GM18517 (cell line): Measurements from ENCODE around the gene NPEPL1.
"Not testable (repeated sequence)": the region's sequence is repeated elsewhere in the genome, so short reads cannot be mapped to it uniquely, and the experiment has no call there.

Experiments
- ATAC-seq: cut with Tn5 transposase; IDR thresholded peaks from one replicate; pipeline ENCODE4 v1.9.1; 2021; ENCODE audit warnings: mild to moderate bottlenecking, moderate library complexity; ENCODE audit not compliant: unreplicated experiment

Gene NPEPL1

DNA sequence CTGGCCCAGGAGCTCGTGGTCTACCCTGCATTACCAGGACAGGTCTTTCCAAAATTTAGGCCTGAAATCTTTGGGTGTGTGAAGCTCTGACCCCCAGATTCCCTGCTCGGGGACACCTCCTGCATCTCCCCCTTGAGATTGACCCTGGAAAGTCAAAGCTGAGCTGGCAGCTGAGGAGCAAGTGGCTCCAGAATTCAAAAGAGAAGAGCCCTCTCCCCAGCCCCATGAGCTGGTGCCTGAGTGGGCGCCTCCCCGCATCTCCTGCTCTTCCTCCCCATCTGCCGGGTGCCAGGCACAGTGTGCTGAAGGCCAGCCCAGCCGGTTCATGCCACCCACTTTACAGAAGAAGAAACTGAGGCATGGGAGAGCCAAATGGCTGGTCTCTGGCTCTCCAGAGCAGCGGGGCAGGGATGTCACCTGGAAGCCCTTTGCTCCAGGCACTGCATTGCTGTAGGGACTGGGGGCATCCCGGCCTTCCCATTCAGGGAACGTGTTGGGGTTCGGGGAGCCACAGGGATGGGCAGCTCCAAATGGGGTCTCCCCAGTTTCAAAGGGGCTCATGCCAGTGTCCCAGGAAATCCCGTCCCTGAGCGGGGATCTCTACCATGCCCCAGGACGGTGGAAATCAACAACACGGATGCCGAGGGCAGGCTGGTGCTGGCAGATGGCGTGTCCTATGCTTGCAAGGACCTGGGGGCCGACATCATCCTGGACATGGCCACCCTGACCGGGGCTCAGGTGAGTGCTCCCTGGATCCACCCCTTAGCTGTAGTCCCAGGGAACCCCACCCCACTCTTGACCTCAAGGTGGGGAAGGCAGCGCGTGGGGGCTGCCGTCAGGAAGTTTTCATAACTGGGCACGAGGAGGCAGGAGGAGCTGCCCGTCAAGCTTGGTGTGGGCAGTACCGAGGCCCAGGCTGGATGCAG, 20.5 kb downstream of the NPEPL1 start:
- ATAC-seq: no peak

DNA sequence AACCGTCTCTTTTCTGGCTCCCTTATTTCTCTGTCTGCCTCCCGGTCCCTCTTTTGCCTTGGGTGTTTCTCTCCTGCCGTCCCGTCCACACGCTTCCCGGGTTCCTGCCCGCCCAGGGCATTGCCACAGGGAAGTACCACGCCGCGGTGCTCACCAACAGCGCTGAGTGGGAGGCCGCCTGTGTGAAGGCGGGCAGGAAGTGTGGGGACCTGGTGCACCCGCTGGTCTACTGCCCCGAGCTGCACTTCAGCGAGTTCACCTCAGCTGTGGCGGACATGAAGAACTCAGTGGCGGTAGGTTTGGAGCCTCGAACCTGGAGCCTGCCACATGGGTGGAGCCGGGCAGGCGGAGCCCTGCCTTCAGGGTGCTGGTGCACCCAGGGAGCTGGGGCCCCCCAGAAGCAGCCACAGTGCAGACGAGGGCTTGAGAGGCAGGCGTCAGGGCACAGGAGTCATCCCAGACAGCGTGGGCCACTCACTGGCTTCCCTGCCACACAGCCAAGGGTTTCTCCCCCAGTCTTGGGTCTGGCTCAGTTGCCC, 21.3 kb downstream of the NPEPL1 start:
- ATAC-seq: no peak

DNA sequence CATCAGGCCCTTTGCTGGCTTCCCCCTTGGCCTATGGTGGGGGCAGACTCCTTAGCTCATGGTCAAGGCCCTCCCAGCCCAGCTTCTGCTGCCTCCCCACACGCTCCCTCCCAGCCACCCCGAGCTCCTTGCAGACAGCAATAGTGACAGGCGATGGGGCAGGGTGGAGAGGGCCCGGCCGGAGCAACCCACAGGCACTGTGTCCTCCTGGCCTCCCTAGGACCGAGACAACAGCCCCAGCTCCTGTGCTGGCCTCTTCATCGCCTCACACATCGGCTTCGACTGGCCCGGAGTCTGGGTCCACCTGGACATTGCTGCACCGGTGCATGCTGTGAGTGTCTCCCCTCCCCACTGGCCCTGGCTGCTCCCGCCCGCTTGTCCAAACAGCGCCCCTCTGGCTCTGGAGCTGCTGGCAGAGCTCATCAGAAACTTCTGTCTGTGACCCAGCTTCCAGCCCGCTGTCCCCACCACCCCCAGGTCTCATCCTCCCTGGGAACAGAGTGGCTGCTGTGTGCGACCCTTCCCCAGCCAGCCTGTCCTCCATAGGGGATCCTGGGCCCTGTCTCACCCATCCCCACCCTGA, 21.8 kb downstream of the NPEPL1 start:
- no peak for ATAC-seq

DNA sequence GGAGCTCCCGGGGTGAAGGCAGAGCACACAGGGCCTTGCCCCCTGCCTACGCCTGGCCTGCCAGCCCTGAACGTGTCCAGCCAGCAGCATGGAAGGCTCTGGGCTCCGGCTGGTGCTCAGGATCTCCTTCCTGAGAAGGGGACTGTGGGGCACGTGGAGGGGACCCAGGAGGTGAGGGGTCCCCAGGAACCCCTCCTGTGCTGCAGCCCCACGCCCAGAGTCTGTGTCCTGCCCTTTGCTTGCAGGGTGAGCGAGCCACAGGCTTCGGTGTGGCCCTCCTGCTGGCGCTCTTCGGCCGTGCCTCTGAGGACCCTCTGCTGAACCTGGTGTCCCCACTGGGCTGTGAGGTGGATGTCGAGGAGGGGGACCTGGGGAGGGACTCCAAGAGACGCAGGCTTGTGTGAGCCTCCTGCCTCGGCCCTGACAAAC, 22.3 kb downstream of the NPEPL1 start:
- no peak for ATAC-seq

DNA sequence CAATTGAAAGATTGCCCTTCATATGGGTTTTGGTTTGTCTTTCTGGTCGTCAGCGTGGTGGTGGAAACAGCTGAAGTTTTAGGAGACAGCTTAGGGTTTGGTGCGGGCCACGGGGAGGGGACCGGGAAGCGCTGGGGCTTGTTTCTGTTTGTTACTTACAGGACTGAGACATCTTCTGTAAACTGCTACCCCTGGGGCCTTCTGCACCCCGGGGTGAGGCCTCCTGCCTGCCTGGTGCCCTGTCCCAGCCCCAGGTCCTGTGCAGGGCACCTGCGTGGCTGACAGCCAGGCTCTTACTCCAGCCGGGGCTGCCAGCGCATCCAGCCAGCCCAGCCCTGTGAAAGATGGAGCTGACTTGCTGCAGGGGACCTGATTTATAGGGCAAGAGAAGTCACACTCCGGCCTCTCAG, 22.8 kb downstream of the NPEPL1 start:
- no peak for ATAC-seq

DNA sequence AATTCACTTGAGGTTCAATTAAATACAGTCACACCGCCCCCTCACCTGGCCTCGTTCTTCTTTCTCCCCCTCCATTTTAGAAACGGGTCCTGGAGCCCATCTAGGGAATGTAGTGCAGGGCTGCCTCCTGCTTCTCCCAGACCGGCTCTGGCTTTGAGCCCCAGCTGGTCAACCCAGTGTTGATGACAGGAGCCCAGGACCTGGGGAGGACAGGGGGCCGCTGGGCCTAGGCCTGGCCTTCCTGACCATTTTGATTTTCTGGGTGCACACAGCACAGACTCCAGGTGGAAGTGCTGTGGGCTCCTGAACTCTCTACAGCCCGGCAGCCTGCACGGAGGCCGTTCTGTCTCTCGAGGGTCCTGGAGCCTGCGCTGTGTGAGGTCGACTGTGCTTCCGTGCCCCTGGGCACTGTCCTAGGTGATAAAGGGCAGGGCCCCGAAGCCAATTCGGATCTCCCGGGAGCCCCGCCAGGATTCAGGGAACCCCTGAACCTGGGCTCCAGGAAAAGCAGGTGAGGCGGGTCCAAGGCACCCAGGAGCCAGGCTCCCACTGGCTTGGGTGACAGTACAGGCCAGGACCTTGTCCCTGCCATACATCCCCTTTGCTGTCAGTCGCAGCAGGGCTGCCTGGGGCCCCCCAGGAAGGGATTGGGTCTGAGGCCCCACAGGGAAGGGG, 23.3 kb downstream of the NPEPL1 start:
- ATAC-seq: no peak

DNA sequence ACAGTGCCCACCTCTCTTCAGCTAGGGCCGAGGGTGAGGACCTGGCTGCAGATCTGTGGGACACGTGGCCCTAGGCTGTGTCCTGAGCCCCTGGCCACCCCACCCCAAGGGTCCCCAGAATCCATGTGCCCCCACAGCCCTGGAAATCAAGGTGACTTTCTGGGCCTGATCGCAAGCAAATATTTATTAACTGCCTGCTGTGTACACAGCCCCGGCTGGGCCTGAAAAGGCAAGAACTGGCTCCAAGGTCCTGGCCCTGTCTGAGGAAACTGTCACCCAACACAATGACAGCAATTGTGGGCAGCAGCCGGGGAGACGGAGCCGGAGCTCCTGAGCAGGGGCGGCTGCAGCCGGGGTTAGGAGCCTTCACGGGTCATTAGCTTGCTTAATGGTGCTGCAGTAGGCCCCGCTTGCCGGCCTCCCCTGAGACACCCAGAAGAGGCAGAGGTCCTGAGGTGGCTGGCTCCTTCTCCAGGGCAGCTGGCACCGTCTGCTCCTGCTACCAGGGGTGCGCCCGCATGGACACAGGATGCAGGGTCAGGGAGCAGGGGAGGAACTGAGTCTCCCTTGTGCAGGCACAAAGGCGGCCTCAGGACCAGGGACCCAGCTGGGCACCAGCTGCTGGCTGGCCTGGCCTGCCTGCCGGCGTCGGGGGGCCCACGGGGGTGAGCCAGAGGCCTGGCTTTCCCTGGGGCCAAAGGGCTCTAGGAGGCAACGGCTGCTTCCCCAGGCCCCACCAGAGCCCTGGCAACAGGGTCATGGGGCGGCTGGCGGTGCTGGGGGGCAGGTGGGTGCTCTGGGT, 24.1 kb downstream of the NPEPL1 start:
- no peak for ATAC-seq

DNA sequence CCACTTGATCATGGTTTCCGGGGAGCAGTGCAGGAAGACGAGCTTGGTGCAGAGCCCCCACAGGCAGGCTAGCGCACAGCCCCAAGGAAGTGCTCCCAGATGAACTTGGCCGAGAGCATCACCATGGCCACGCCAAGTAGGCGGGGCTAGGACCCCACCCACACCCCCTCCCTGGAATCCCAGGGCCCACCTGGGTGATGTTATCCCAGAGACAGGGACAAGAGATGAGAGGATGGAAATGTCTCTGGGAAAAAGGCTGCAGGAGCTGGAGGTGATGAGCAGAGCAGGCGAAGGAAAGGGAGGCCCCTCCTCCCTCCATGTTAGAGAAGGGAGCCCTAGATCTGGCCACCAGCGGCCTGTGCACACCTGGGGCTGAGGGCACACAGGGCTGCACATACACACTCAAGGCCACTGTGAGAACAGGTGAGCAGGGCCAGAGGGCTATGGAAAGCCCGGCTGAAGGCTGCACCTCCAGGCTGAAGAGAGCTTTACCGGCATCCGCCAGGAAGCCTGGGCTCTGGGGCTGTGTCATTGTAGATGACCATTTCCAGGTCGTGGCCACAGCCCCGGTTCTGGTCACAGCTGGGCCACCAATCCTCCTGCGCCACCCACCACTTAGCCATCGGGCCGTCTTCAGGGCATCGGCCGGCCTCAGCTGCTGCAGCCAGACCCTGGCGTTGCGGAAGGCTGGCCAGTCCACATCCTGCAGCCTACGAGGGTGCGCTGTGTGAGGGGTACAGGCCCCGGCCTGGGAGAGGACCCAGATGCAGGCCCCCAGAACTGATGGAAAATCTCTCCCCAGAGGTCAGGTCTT, 24.9 kb downstream of the NPEPL1 start:
- ATAC-seq: no peak

DNA sequence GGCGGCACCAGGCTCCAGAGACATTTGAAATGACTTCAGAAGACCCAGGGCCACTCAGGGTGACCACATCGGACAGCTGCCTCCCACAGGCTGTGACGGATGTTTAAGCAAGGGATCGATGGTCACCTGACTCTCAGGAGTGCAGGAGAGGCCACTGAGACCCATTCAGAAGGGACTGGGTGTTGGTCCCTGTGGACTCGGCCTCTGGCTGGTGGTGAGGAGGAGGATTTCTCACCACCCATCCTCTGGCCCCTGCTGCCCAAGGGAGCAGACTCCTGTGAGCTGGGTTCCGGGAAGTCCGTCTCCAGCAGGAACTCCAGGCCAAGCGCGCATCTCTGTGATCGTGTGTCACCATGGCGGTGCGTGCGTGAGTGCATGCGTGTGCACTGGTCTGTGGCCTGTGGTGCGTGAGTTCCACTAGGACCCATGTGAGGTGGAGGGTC, 25.5 kb downstream of the NPEPL1 start:
- no peak for ATAC-seq

DNA sequence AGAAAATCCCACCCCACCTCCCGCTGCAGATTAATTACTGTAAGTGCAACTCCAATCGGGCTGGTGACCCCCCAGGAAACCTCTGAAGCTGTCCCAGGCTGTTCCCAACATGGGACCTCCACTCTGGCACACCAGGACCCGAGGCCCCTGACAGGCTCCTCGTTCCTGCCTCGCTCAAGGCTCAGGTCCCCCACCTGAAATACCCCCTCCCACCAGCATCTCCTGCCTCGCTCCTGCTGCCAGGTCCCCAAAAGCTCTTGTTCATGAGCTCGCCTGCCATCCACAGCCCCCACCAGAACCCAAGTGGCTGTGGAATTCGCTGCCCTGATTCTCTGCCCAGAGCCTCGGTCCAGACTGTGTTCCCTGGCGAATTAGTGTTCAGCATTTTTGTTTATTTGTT, 26.1 kb downstream of the NPEPL1 start:
- ATAC-seq: no peak

DNA sequence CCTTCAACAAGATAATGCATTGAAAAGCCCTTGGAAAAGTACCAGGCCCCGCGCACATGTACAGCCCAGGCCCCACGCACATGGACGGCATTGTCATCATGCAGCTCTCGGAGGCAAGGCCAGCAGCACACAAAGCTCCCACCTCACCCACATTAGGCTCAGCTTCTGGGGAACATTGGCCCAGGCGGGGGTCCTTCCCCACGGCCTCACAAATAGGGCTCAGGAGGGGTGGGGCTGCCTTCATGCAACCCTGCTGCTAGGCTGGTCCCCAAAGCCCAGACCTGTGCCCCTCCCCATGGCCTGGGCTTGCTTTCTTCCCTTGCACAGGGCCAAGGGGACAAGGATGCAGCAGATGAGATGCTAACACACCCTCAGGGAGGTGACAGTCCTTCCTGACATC, 26.7 kb downstream of the NPEPL1 start:
- ATAC-seq: no peak

DNA sequence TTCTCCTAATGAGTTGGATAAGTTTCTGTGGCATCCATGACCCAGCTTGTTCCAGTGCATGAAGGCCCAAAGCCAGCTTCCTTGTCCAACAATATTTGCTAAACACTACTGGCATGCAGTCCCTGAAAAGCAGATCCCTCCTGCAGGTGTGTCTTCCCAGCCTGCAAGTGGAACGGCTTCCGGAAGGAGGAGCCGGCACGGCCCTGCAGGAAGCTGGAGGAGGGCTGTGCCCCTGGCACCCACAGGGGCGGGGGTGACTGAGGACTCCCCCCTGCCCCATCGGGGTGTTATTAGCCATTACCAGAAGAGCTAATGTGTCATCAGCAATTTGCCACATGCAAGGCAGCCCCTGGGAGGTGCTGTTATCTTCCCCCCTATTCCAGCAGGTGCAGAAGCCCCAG, 27.4 kb downstream of the NPEPL1 start:
- ATAC-seq: no peak

DNA sequence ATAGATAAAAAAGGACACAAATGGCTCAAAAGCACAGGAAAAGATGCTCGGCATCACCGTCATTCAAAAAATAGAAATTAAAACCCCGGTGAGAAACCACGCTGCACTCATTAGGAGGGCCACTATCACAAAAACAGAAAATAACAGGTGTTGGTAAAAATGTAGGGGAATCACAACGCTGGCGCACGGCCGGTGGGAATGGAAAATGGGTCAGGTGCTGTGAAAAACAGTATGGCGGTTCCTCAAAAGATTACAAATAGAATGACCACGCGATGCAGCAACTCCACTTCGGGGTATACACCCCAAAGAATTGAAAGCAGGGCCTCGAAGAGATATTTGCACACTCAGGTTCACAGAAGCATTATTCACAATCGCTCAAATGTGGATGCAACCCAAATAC, 28.3 kb downstream of the NPEPL1 start:
- ATAC-seq: no peak

DNA sequence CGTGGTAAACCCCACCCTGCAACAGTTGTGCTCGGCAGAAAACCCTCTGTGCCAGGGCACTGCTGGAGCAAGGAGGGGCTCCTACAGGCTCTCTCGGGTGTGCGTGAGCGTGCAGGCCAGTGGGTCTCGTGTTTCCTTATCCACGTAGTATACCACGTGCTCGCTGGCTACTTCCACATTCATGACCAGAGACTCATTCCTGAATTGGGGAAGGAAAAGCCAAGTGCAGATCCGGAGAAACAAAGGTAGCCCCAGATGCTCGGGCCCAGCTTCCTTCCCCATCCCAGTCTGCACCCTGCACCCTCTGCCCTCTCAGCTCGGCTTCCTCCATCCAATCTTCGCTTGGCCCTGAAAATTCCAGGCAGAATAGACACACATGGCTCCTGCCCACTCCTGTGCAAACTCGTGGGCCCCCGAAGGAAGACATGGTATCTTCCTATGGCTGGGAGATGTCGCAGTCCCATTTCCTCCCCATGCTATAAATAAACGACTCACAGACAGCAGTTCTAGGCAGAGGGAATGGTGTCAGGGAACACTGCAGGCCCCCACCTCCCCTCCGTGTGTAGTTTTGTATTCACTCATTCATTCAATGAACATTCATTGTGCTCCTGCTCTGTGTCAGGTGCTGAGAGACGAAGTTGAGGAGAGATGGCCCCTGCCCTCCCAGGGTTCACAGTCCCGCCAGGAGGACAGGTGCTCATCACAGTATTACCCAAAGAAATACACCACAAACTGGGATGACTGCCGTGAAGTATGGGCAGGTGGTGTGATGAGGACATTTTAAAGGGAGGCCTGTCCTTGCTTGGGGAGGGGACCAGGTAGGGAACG, 29.6 kb downstream of the NPEPL1 start:
- no peak for ATAC-seq

DNA sequence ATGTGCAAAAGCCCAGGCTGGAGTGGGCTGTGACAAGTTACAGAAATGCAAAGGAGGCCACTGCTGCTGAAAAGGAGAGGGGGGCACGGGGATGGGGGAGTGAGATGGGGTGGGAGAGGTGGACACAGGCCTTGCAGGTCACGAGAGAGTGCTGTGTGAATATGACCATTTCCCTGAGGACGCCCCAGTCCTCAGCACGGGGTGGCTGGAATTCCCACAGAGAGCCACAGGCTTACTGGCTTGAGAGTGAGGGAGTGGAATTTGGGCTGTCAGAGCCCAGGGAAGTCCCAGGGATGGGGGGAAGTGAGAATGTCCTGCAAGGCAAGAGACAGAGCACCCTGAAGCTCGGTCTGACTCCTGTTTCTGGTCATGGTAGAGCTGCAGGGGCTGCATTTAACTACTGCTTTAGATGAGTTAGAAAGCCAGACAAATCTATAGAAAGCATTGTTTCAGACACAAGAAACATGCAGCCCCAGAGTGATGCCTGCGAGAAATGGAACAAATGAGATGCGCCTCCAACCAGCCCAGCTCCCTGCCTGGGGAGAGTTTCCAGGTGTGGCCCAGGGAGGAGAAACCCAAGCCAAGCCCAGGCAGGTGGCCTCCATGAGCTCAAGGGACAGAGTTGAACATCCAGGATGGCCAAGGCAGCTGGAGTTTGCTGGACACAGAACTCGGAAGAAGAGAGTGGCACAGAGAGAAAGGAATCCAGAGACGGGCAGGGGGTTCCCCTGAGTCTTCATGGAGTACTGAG, 30.5 kb downstream of the NPEPL1 start:
- ATAC-seq: no peak

DNA sequence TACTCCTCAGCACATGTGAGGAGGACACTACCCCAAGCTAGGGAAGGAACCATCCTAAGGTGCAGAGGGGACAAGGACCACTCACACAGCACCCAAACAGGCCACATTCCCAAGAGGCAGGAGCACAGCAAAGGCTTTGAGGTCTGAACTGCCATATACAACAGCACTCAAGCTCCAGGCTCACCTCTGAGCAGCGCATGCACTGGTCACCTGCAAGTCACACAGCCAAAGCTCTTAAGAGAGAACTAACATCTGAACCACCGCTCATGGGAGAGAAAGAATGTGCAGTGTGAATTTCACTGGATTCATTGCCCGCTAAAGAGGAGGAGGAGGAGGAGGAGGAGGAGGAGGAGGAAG, 31.0 kb downstream of the NPEPL1 start:
- ATAC-seq: no peak

DNA sequence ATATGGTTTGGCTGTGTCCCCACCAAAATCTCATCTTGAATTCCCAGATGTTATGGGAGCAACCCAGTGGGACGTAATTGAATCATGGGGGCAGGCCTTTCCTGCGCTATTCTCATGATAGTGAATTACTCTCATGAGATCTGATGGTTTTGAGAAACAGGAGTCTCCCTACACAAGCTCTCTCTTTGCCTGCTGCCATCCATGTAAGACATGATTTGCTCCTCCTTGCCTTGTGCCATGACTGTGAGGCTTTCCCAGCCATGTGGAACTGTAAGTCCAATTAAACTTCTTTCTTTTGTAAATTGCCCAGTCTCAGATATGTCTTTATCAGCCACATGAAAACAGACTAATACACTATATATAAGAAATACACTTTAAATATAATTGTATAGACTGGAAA, 33.6 kb downstream of the NPEPL1 start:
- not testable (repeated sequence) for ATAC-seq

DNA sequence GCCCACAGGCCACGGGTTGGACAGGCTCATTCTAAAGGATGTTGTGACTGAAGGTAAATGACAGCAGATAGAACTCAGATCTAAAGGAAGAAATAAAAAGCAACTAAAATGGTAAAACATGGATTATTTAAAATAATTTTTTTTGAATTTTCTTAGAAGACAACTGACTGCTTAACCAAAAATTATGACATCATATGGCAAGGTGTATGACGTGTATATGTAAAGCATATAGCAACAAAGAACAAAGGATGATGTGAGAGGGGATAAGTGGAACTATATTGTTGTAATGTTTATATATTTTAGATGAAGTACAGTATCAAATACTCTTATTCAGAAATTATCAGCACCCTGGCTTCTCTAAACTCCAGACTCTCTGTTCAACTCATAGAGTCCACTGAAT, 38.6 kb downstream of the NPEPL1 start:
- ATAC-seq: no peak
